ENCODE measurements around the gene LSR.
"Not testable (repeated sequence)": the region's sequence is repeated elsewhere in the genome, so short reads cannot be mapped to it uniquely, and the experiment has no call there.

Gene LSR

GRCh38 chr19:35278578-35279284 lies 29.9 kb downstream of the LSR start:
- no peak for TF ChIP-seq JUND (IDR thresholded peaks at IDR 0.05; ENCODE audit: low read depth)
- no peak for DNase-seq (ENCODE audit: low read depth in 1 of 2, low spot score in 1 of 2)
- in situ Hi-C loops (cut with HindIII; ENCODE audit: low pct_unique_long_range_greater_than_20kb, low sequenced_read_pairs): no loop called here

- in situ Hi-C loops (cut with HindIII; ENCODE audit: low pct_unique_long_range_greater_than_20kb, low sequenced_read_pairs): no loop called here
- DNase-seq (ENCODE audit: low read depth in 1 of 2, low spot score in 1 of 2): no peak
- no peak for TF ChIP-seq JUND (IDR thresholded peaks at IDR 0.05; ENCODE audit: low read depth)
These were observed 30.6 kb downstream of the LSR start for GRCh38 chr19:35279374-35279773.

- in situ Hi-C loops (cut with HindIII; ENCODE audit: low pct_unique_long_range_greater_than_20kb, low sequenced_read_pairs): no loop called here
- DNase-seq (ENCODE audit: low read depth in 1 of 2, low spot score in 1 of 2): no peak
- TF ChIP-seq JUND (IDR thresholded peaks at IDR 0.05; ENCODE audit: low read depth): no peak
These were observed 31.4 kb downstream of the LSR start for GRCh38 chr19:35279985-35280821.

GRCh38 chr19:35281303-35281702 lies 32.5 kb downstream of the LSR start:
- no peak for TF ChIP-seq JUND (IDR thresholded peaks at IDR 0.05; ENCODE audit: low read depth)
- no peak for DNase-seq (ENCODE audit: low read depth in 1 of 2, low spot score in 1 of 2)
- in situ Hi-C loops (cut with HindIII; ENCODE audit: low pct_unique_long_range_greater_than_20kb, low sequenced_read_pairs): no loop called here

GRCh38 chr19:35284153-35285094 lies 35.6 kb downstream of the LSR start:
- TF ChIP-seq JUND (IDR thresholded peaks at IDR 0.05; ENCODE audit: low read depth): no peak
- in situ Hi-C loops (cut with HindIII; ENCODE audit: low pct_unique_long_range_greater_than_20kb, low sequenced_read_pairs): no loop called here
- DNase-seq (ENCODE audit: low read depth in 1 of 2, low spot score in 1 of 2): no peak

GRCh38 chr19:35285095-35285449 lies 36.3 kb downstream of the LSR start:
- no peak for DNase-seq (ENCODE audit: low read depth in 1 of 2, low spot score in 1 of 2)
- TF ChIP-seq JUND (IDR thresholded peaks at IDR 0.05; ENCODE audit: low read depth): no peak
- in situ Hi-C loops (cut with HindIII; ENCODE audit: low pct_unique_long_range_greater_than_20kb, low sequenced_read_pairs): no loop called here

- in situ Hi-C loops (cut with HindIII; ENCODE audit: low pct_unique_long_range_greater_than_20kb, low sequenced_read_pairs): not testable (repeated sequence)
These were observed 36.7 kb downstream of the LSR start for GRCh38 chr19:35285465-35285864.

GRCh38 chr19:35286101-35286500 lies 37.3 kb downstream of the LSR start:
- DNase-seq (ENCODE audit: low read depth in 1 of 2, low spot score in 1 of 2); in situ Hi-C loops (cut with HindIII; ENCODE audit: low pct_unique_long_range_greater_than_20kb, low sequenced_read_pairs): not testable (repeated sequence)

More at GRCh38 chr19:35285465-35285864, 36.7 kb downstream of the LSR start:
- DNase-seq (ENCODE audit: low read depth in 1 of 2, low spot score in 1 of 2): not testable (repeated sequence)

- in situ Hi-C loops (cut with HindIII; ENCODE audit: low pct_unique_long_range_greater_than_20kb, low sequenced_read_pairs): no loop called here
- DNase-seq (ENCODE audit: low read depth in 1 of 2, low spot score in 1 of 2): no peak
- no peak for TF ChIP-seq JUND (IDR thresholded peaks at IDR 0.05; ENCODE audit: low read depth)
These were observed 38.9 kb downstream of the LSR start for GRCh38 chr19:35287713-35288112.

- DNase-seq (ENCODE audit: low read depth in 1 of 2, low spot score in 1 of 2): no peak
- in situ Hi-C loops (cut with HindIII; ENCODE audit: low pct_unique_long_range_greater_than_20kb, low sequenced_read_pairs): no loop called here
- TF ChIP-seq JUND (IDR thresholded peaks at IDR 0.05; ENCODE audit: low read depth): no peak
These were observed 39.5 kb downstream of the LSR start for GRCh38 chr19:35288331-35288730.

- in situ Hi-C loops (cut with HindIII; ENCODE audit: low pct_unique_long_range_greater_than_20kb, low sequenced_read_pairs): no loop called here
- TF ChIP-seq JUND (IDR thresholded peaks at IDR 0.05; ENCODE audit: low read depth): no peak
- no peak for DNase-seq (ENCODE audit: low read depth in 1 of 2, low spot score in 1 of 2)
These were observed 40.1 kb downstream of the LSR start for GRCh38 chr19:35288906-35289305.

GRCh38 chr19:35290381-35291127 lies 41.8 kb downstream of the LSR start:
- in situ Hi-C loops (cut with HindIII; ENCODE audit: low pct_unique_long_range_greater_than_20kb, low sequenced_read_pairs): no loop called here
- no peak for TF ChIP-seq JUND (IDR thresholded peaks at IDR 0.05; ENCODE audit: low read depth)
- no peak for DNase-seq (ENCODE audit: low read depth in 1 of 2, low spot score in 1 of 2)
